Measurements from ENCODE around the gene AURKB. TPM values are rescaled to one million over a fixed set of nuclear protein-coding genes. Genes with fewer than 3 reads are reported as not detected.
A peak's percentile ranks its signal among the peaks of the same experiment; 100 is the strongest.
"Not testable (repeated sequence)": the region's sequence is repeated elsewhere in the genome, so short reads cannot be mapped to it uniquely, and the experiment has no call there.

Gene AURKB
- total RNA-seq, 1 experiment from 2014 or later = 167 TPM

DNA sequence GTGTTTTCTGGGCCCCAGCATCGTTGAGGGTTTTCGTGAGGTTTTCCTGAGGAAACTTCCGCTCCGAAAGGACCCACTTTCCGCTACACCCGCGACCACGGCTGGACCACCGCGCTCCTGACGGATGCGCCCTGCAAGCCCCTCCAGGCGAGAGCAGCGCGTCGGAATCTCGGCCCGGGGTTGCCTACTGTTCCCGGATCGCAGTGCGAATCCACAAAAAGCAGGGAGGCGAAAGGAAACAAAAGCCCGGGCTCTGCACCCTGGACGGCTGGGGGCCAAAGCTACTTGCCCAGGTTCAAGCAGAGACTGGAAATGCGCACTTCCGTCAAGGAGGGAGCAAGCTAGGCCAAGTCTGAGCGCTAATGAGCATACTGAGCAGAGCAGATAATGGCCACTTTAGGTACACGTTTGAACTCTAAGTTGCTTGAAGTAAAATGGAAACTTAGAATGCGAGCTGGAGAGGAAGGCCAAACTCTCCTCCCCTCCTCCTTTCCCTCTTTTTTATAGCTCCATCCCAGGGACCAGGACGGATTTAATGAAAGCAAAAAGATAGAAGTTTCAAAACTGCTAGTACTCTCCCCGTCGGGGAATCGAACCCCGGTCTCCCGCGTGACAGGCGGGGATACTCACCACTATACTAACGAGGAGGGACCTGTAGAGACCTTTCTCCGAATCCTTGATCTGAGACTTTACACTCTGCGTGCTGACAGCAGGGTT, 11.4 kb upstream of the AURKB start:
- Histone ChIP-seq H3K27ac (peak overlapping the region; percentile 87), H3K4me1 (replicated peaks; ENCODE audit: insufficient read depth) (peaks cover 11% of the 10 kb centered on the region), H3K27me3 (ENCODE audit: insufficient read depth, low read depth) (no peaks in the 10 kb centered on the region), H3K79me2 (ENCODE audit: low read depth) (no peaks in the 10 kb centered on the region), H2AFZ (peak overlapping the region; percentile 81), H3K36me3 (ENCODE audit: low read depth) (no peaks in the 10 kb centered on the region), H3F3A (ENCODE audit: insufficient read depth, low read depth) (peaks cover 50% of the 10 kb centered on the region), H3K9me3 (ENCODE audit: insufficient read depth, low read depth) (no peaks in the 10 kb centered on the region), H3K9me2 (ENCODE audit: insufficient read depth) (no peaks in the 10 kb centered on the region), H4K20me1 (ENCODE audit: insufficient read depth) (no peaks in the 10 kb centered on the region), H3K4me3 (peak overlapping the region; percentile 80), H3K4me2 (peak overlapping the region; percentile 83)
- BruUV-seq (replicated peaks) = no TSS peak
- ChIA-PET CTCF (interaction anchor here (0.6 to 1.3 kb wide), 3 partner anchors 11 to 102 kb away, joined by 3 to 6 read pairs (median 4); partner anchors contain the start of gene AURKB), POLR2A (ENCODE audit: unreplicated experiment) (interaction anchor here (0.6 to 1.2 kb wide), 14 partner anchors 12 to 1058 kb away, joined by 3 to 14 read pairs (median 4); partner anchors contain the start of genes AURKB and CTC1)
- DNase-seq = peak; percentile 72 to 92
- intact Hi-C loops (cut with micrococcal nuclease; ENCODE audit: unreplicated experiment) = loop anchor here (1.0 to 10.0 kb wide), 8 partner anchors 25 to 523 kb away; partner anchors contain the start of genes CCDC42, RPL26 and SLC25A35
- TF ChIP-seq, protein P1, sequence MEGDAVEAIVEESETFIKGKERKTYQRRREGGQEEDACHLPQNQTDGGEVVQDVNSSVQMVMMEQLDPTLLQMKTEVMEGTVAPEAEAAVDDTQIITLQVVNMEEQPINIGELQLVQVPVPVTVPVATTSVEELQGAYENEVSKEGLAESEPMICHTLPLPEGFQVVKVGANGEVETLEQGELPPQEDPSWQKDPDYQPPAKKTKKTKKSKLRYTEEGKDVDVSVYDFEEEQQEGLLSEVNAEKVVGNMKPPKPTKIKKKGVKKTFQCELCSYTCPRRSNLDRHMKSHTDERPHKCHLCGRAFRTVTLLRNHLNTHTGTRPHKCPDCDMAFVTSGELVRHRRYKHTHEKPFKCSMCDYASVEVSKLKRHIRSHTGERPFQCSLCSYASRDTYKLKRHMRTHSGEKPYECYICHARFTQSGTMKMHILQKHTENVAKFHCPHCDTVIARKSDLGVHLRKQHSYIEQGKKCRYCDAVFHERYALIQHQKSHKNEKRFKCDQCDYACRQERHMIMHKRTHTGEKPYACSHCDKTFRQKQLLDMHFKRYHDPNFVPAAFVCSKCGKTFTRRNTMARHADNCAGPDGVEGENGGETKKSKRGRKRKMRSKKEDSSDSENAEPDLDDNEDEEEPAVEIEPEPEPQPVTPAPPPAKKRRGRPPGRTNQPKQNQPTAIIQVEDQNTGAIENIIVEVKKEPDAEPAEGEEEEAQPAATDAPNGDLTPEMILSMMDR (conservative IDR thresholded peaks at IDR 0.05) = no peak
- no peak for TF ChIP-seq EZH2 (IDR thresholded peaks at IDR 0.05; ENCODE audit: low read depth)

DNA sequence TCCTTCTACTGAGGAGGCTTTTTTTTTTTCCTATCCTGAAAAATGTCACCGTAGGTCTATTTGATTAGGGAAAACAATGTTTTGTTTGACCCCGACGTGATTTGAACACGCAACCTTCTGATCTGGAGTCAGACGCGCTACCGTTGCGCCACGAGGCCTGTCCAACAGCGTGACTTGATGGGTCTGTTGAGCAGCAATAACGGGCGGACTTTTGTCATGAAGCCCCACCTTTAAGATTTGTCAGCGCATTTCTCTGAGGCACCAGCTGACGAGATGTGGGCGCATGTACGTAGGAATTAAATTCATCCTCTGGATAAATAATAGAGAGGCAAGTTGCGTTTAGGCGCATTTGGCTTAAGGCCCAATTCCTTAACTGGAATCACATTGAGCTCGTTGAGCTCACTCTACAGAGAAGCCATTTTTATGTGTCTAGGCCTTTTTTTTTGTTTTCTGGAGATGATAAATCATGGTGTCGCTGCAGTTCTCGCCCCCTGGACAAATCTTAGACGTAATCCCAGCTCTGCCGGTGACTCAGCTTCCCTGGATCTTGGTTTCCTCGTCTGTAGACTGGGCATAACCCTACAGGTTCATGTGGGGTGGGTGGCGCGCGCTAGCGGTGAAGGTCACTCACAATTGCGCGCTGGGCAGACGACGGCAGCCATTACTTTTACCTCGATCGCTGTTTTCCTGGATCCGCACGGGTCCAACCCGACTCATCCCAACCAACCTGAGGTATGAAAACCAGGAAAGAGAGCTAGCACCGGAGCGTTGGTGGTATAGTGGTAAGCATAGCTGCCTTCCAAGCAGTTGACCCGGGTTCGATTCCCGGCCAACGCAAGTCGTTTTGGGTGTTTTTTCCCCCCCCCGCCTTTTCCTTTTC, 10.6 kb upstream of the AURKB start:
- TF ChIP-seq, protein P1 (conservative IDR thresholded peaks at IDR 0.05) = no peak
- TF ChIP-seq EZH2 (IDR thresholded peaks at IDR 0.05; ENCODE audit: low read depth) = no peak
- ChIA-PET POLR2A (ENCODE audit: unreplicated experiment) (interaction anchor here (0.6 to 1.1 kb wide), 10 partner anchors 11 to 450 kb away, joined by 3 to 14 read pairs (median 4); partner anchors contain the start of genes AURKB and CTC1), CTCF (interaction anchor here (0.6 to 1.3 kb wide), 4 partner anchors 11 to 163 kb away, joined by 3 to 6 read pairs (median 4); partner anchors contain the start of gene AURKB)
- Histone ChIP-seq H4K20me1 (ENCODE audit: insufficient read depth) (no peaks in the 10 kb centered on the region), H3K36me3 (ENCODE audit: low read depth) (no peaks in the 10 kb centered on the region), H3K4me2 (peak overlapping the region; percentile 83), H3K4me1 (replicated peaks; ENCODE audit: insufficient read depth) (peaks cover 11% of the 10 kb centered on the region), H3K4me3 (peak overlapping the region; percentile 80), H2AFZ (peak overlapping the region; percentile 81), H3K9me3 (ENCODE audit: insufficient read depth, low read depth) (no peaks in the 10 kb centered on the region), H3K27me3 (ENCODE audit: insufficient read depth, low read depth) (no peaks in the 10 kb centered on the region), H3K79me2 (ENCODE audit: low read depth) (no peaks in the 10 kb centered on the region), H3K9me2 (ENCODE audit: insufficient read depth) (no peaks in the 10 kb centered on the region), H3K27ac (peak overlapping the region; percentile 79), H3F3A (ENCODE audit: insufficient read depth, low read depth) (peaks cover 50% of the 10 kb centered on the region)
- BruUV-seq (replicated peaks) = no TSS peak
- peak; percentile 81 to 92 for DNase-seq
- intact Hi-C loops (cut with micrococcal nuclease; ENCODE audit: unreplicated experiment) = loop anchor here (1.0 to 10.0 kb wide), 6 partner anchors 11 to 524 kb away; partner anchors contain the start of genes AURKB and CCDC42

DNA sequence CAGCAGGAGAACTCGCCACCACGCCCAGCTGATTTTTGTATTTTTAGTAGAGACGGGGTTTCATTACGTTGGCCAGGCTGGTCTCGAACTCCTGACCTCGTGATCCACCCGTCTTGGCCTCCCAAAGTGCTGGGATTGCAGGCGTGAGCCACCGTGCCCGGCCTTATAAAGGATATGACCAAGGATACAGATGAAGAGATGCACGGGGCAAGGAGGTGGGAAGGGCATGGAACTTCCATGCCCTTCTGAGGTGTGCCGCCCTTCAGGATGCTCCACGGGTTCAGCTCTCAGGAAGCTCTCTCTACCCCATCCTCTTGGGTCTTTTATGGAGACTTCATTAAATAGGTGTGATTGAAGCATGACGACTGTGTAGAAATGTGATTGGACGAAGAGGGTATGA, 3.6 kb upstream of the AURKB start:
- CTCF ChIA-PET = interaction anchor here (0.7 kb wide), 1 partner anchor 107 kb away, joined by 4 read pairs; no protein-coding TSS in a partner anchor
- H2AFZ ChIP-seq; intact Hi-C loops (cut with micrococcal nuclease; ENCODE audit: unreplicated experiment): not testable (repeated sequence)

More for the DNA sequence above, 3.6 kb upstream of the AURKB start:
- H3K27me3 ChIP-seq (ENCODE audit: insufficient read depth, low read depth); DNase-seq; H3K4me1 ChIP-seq (replicated peaks; ENCODE audit: insufficient read depth); POLR2A ChIA-PET (ENCODE audit: unreplicated experiment); H3K9me3 ChIP-seq (ENCODE audit: insufficient read depth, low read depth); H3K4me3 ChIP-seq; H3K36me3 ChIP-seq (ENCODE audit: low read depth); H3K9me2 ChIP-seq (ENCODE audit: insufficient read depth); H3K27ac ChIP-seq; H4K20me1 ChIP-seq (ENCODE audit: insufficient read depth); H3K4me2 ChIP-seq; BruUV-seq (replicated peaks): not testable (repeated sequence)
- Histone ChIP-seq H3F3A (ENCODE audit: insufficient read depth, low read depth) (peaks cover 13% of the 10 kb centered on the region; the same call in 1 of the 2 replicates), H3K79me2 (ENCODE audit: low read depth) (peaks cover 13% of the 10 kb centered on the region)
